Memory B cell (primary cell): ENCODE data around the gene MAP4.

Source experiments
- ATAC-seq: fragments of 150-1000 bp; cut with Tn5 transposase; 2 replicates; pipeline ENCODE4 v1.10.0; 2021; ENCODE audit warnings: low read depth, mild to moderate bottlenecking, moderate library complexity
- DNase-seq, 2 donors: peaks; one replicate each; pipeline ENCODE4 v3.0.0; 2022; ENCODE audit warnings: low spot score in 2 of 2
- H3K27ac Mint-ChIP-seq: one replicate; pipeline ENCODE4 v1.8.0; 2022; ENCODE audit warnings: mild to moderate bottlenecking, moderate library complexity, mixed read lengths
- H3K27me3 Mint-ChIP-seq: one replicate; pipeline ENCODE4 v1.8.0; 2022; ENCODE audit warnings: mixed read lengths
- H3K36me3 Mint-ChIP-seq: one replicate; pipeline ENCODE4 v1.8.0; 2022; ENCODE audit warnings: mild to moderate bottlenecking, mixed read lengths
- H3K4me1 Mint-ChIP-seq: one replicate; pipeline ENCODE4 v1.8.0; 2022; ENCODE audit warnings: mixed read lengths
- H3K4me3 Mint-ChIP-seq: one replicate; pipeline ENCODE4 v1.8.0; 2022; ENCODE audit warnings: mild to moderate bottlenecking, moderate library complexity, mixed read lengths
- H3K9me3 Mint-ChIP-seq: one replicate; pipeline ENCODE4 v1.8.0; 2022; ENCODE audit warnings: mixed read lengths

The MAP4 gene

DNA sequence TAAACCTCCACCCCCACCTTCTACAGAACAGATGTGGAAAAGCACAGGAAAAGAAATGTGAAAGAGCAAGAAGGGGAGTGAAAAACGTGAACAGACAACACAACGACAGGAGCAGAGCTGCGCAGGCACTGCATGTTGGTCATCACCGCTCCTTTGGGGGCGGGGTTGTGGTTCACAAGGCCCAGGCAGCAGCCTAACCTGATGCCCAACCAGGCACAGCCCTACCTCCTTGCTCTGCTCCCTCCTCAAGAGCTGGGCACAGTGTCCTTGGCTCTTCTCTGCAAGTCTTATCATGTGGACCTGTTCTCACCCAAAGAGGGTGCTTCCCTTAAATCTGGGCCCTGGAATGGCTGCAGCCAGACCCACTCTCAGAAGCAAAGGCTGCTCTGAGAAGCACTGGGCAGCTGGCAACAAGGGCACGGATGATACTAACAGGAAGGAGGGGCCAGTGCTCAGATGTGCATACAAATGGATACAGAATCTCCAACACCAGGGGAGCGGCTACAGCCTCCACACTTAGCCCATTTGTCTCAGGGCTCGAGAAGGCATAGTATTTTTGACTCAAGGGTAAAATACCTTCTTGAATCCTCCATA lies 148.7 kb downstream of the MAP4 start:
- no peak for DNase-seq
- H3K27me3 Mint-ChIP-seq = no peaks in the 10 kb centered on the region
- H3K4me3 Mint-ChIP-seq = no peak overlapping the region
- no peaks in the 10 kb centered on the region for H3K9me3 Mint-ChIP-seq
- peaks cover 29% of the 10 kb centered on the region for H3K36me3 Mint-ChIP-seq
- no peak overlapping the region for H3K27ac Mint-ChIP-seq
- H3K4me1 Mint-ChIP-seq = no peaks in the 10 kb centered on the region
- ATAC-seq = no peak

- no peak overlapping the region for H3K27ac Mint-ChIP-seq
- no peak overlapping the region for H3K4me3 Mint-ChIP-seq
- peaks cover 26% of the 10 kb centered on the region for H3K36me3 Mint-ChIP-seq
- no peaks in the 10 kb centered on the region for H3K4me1 Mint-ChIP-seq
- DNase-seq (no peak), ATAC-seq (no peak)
- H3K27me3 Mint-ChIP-seq = no peaks in the 10 kb centered on the region
- H3K9me3 Mint-ChIP-seq = no peaks in the 10 kb centered on the region
Observed at GRCh38 chr3:47865192-47865591, 151.0 kb downstream of the MAP4 start.

- ATAC-seq (no peak), DNase-seq (no peak)
- Mint-ChIP-seq H3K36me3 (peaks cover 17% of the 10 kb centered on the region), H3K27me3 (no peaks in the 10 kb centered on the region), H3K4me1 (no peaks in the 10 kb centered on the region), H3K9me3 (no peaks in the 10 kb centered on the region), H3K4me3 (no peak overlapping the region), H3K27ac (peak overlapping the region; percentile 55)
Observed at GRCh38 chr3:47863391-47864128, 152.7 kb downstream of the MAP4 start.

GRCh38 chr3:47859956-47860605 lies 156.1 kb downstream of the MAP4 start:
- no peak for DNase-seq
- Mint-ChIP-seq H3K27me3 (no peaks in the 10 kb centered on the region), H3K36me3 (peaks cover 18% of the 10 kb centered on the region), H3K4me1 (no peaks in the 10 kb centered on the region), H3K9me3 (no peaks in the 10 kb centered on the region), H3K4me3 (no peak overlapping the region), H3K27ac (peak overlapping the region; percentile 39)
- no peak for ATAC-seq

GRCh38 chr3:47857151-47857550 lies 159.1 kb downstream of the MAP4 start:
- Mint-ChIP-seq H3K4me3 (no peak overlapping the region), H3K27me3 (no peaks in the 10 kb centered on the region), H3K36me3 (peaks cover 25% of the 10 kb centered on the region), H3K27ac (peak overlapping the region; percentile 73), H3K9me3 (no peaks in the 10 kb centered on the region), H3K4me1 (no peaks in the 10 kb centered on the region)
- DNase-seq = no peak
- no peak for ATAC-seq

DNA sequence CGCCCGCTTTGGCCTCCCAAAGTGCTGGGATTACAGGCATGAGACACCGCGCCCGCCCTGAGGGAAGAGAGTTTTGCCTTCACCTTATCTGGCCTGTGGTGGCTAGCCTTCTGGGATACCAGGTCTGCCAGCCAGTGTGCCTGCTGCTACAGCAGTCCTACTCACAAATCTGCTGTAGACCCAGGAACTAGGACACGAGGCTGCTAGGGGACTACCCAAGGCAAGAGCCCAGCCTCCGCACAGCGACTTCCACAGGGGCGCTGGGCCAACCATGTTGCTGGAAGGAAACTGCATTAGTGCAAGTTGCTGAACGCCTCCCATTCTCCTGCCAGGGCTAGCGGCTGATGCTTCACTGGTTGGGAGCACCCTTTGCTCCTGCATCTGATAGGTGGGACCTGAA lies 159.5 kb downstream of the MAP4 start:
- no peak for ATAC-seq
- Mint-ChIP-seq H3K4me3 (no peak overlapping the region), H3K4me1 (no peaks in the 10 kb centered on the region), H3K27ac (peak overlapping the region; percentile 73), H3K27me3 (no peaks in the 10 kb centered on the region), H3K36me3 (peaks cover 25% of the 10 kb centered on the region), H3K9me3 (no peaks in the 10 kb centered on the region)
- no peak for DNase-seq

- H3K36me3 Mint-ChIP-seq = peaks cover 25% of the 10 kb centered on the region
- peak overlapping the region; percentile 39 for H3K27ac Mint-ChIP-seq
- no peaks in the 10 kb centered on the region for H3K4me1 Mint-ChIP-seq
- no peak for ATAC-seq
- no peak overlapping the region for H3K4me3 Mint-ChIP-seq
- H3K9me3 Mint-ChIP-seq = no peaks in the 10 kb centered on the region
- DNase-seq = no peak
- H3K27me3 Mint-ChIP-seq = no peaks in the 10 kb centered on the region
Observed at GRCh38 chr3:47855461-47856383, 160.5 kb downstream of the MAP4 start.

DNA sequence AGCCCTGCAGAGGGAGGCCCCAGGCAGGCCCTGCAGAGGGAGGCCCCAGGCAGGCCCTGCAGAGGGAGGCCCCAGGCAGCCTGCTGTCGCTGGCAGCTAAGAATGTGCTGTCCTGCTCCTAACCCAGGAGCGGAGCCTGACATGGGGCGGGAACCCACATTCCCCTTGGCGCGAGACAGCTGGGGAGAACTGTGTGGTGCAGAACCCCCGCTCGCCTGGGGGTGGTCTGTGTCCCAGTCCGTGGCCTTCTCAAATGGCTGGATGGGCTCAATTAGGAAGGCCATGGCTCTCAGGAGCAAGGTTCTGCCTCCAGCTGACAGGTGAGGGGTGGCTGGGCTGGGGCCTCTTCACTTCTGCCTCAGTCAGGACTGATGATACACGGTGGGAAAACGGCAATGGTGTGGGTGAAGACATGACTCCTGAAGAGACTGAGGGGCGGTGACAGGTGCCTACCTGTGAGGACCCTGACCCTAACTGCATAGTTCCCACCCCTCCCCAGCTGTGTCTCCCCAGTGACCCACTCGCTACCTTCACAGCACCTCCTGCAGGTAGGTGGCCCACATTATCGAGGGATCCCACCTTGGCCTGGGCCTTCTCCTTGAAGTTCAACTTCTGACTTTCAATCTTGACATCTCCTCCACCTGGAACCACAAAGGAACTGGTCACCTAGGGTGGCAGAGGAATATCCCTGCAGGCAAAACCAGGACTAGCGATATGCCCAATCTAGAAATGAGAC lies 161.3 kb downstream of the MAP4 start:
- Mint-ChIP-seq H3K27ac (no peak overlapping the region), H3K4me3 (no peak overlapping the region), H3K36me3 (peaks cover 25% of the 10 kb centered on the region), H3K27me3 (no peaks in the 10 kb centered on the region), H3K4me1 (no peaks in the 10 kb centered on the region), H3K9me3 (no peaks in the 10 kb centered on the region)
- DNase-seq (no peak), ATAC-seq (no peak)

GRCh38 chr3:47854267-47854666 lies 161.9 kb downstream of the MAP4 start:
- H3K9me3 Mint-ChIP-seq = no peaks in the 10 kb centered on the region
- DNase-seq = no peak
- H3K4me3 Mint-ChIP-seq = no peak overlapping the region
- H3K36me3 Mint-ChIP-seq = peaks cover 24% of the 10 kb centered on the region
- H3K27ac Mint-ChIP-seq = peak overlapping the region; percentile 35
- H3K27me3 Mint-ChIP-seq = no peaks in the 10 kb centered on the region
- no peak for ATAC-seq
- H3K4me1 Mint-ChIP-seq = no peaks in the 10 kb centered on the region

DNA sequence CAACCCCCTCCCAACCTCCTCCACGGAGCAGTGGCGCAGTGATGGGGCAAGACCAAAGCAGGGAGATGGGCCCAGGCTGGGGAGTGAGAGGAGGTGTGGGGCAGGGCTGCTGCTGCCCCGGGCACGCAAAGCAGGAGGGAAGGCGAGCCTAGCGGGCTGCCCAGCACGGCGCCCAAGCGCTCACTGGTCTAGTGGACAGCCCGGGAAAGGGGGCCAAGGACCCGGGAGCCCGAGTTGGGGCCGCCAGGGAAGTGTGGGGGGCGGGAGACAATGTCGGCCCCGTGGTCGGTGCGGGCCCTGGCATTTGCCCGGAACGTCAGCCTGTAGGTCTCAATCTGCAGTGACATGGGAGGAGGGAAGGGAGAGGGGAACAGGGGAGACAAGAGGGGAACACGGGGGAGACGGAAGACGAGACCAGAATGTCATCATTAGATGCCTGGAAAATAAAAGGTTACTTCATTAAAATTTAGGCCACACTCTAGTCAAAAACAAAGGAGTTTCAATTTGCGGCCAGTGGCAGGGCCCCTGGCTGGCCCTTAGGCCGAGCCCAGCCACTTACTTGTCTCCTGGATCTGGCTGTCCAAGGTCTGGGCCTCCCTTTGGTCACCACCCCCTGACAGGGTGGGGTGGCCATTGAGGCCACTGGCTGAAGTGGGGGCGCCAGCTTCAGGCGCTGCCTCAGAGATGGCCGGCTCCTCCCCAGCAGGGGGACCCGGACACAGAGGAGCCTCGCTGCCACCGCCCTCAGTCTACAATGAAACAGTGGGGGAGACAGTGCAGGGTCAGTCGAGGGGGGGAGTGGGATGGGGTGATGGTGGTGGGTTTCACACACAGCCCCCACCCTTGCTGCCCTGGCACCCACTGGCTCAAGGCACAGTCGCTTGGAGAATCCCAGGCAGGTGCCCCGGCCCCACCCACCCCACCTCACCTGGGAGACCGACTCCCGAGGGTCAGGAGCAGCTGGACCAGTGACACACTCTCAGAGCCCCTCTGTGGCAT lies 163.3 kb downstream of the MAP4 start:
- no peak for ATAC-seq
- Mint-ChIP-seq H3K4me1 (no peaks in the 10 kb centered on the region), H3K4me3 (no peak overlapping the region), H3K27me3 (no peaks in the 10 kb centered on the region), H3K9me3 (no peaks in the 10 kb centered on the region), H3K36me3 (peaks cover 25% of the 10 kb centered on the region), H3K27ac (peak overlapping the region; percentile 45)
- no peak for DNase-seq

DNA sequence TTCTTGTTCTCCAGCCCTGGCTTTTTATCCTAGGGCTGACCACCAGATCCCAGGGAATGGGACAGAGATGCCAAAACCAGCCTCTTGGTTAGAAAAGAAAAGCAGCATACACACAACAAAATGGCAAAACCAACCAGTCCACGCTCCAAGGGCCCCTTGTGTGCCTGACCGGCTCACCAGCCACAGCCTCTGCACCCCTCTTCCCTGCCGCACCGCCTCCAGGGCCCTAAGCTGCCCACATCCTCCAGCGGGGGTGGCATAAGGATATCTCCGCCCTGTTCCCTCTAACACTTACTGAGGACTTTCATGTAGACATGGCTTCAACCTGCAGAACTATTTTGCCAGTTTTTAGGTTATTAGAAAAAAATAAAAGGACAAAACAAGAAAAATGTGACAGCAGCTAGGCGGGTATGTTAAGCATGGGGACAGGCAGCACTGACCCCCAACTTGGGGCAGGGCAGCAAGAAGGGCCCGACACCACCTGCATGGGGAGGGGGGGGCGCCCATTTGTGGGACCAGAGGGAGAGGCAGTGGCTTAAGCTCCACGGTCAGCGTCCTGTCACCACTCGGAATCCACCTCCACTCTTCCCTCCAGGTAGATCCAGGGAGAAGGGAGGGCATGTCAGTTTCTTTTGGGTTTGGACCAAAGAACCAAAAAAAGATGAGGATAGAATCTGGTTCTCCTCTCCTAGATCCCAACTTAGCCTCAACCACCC lies 164.2 kb downstream of the MAP4 start:
- ATAC-seq (no peak), DNase-seq (no peak)
- Mint-ChIP-seq H3K36me3 (peaks cover 21% of the 10 kb centered on the region), H3K4me1 (no peaks in the 10 kb centered on the region), H3K27ac (peak overlapping the region; percentile 69), H3K9me3 (no peaks in the 10 kb centered on the region), H3K4me3 (no peak overlapping the region), H3K27me3 (no peaks in the 10 kb centered on the region)
